Muscle layer of colon (tissue), 2 donors: ENCODE data around the gene SLC16A7.
"Not testable (repeated sequence)": the region's sequence is repeated elsewhere in the genome, so short reads cannot be mapped to it uniquely, and the experiment has no call there.

Experiments
- H3K27ac ChIP-seq: one replicate; pipeline ENCODE4 v1.7.0; 2013; ENCODE audit warnings: low read depth, mild to moderate bottlenecking, low read length, moderate library complexity
- H3K27me3 ChIP-seq, 2 donors: one replicate each; pipeline ENCODE4 v1.7.0; 2013; ENCODE audit warnings: low read length in 2 of 2, mild to moderate bottlenecking in 2 of 2; ENCODE audit not compliant: insufficient read depth in 2 of 2, control insufficient read depth in 1 of 2
- H3K36me3 ChIP-seq: one replicate; pipeline ENCODE4 v1.7.0; 2013; ENCODE audit warnings: mild to moderate bottlenecking, low read length; ENCODE audit not compliant: insufficient read depth
- H3K4me1 ChIP-seq: one replicate; pipeline ENCODE4 v1.7.0; 2013; ENCODE audit warnings: mild to moderate bottlenecking, low read length; ENCODE audit not compliant: insufficient read depth
- H3K4me3 ChIP-seq, 2 donors: one replicate each; pipeline ENCODE4 v1.7.0; 2013; ENCODE audit warnings: low read length in 2 of 2, low read depth in 1 of 2, mild to moderate bottlenecking in 1 of 2, moderate library complexity in 1 of 2
- H3K9ac ChIP-seq: one replicate; pipeline ENCODE4 v1.7.0; 2013; ENCODE audit warnings: low read length
- H3K9me3 ChIP-seq: one replicate; pipeline ENCODE4 v1.7.0; 2013; ENCODE audit warnings: mild to moderate bottlenecking, low read length
- donor health status: abdominal sarcoma.
- donor health status: Adenocarcinoma of cecum.

The SLC16A7 gene

DNA sequence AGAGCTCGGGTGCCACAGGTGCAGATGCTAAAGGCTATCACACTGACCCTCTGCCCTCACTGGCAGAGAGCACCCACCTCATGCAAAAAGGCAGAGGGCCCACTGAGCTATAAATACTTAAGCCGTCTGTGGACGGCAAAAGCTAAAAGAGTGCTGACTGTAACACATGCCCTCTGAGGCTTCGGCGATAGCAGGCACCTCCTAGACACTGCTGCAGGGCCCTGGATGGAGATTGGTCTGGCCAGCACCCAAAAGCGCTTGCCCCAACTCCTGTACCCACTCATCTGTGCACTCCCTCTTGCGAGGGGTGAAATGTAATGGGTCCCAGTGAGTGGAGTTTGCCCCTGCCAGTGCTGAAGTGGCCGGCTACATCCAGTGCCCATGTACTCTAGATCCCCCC is 148.7 kb downstream of the SLC16A7 start:
- H3K9ac ChIP-seq: no peak overlapping the region
- no peak overlapping the region for H3K27ac ChIP-seq
- no peaks in the 10 kb centered on the region for H3K9me3 ChIP-seq
- no peak overlapping the region for H3K4me3 ChIP-seq
- H3K27me3 ChIP-seq: no peaks in the 10 kb centered on the region
- H3K36me3 ChIP-seq: no peaks in the 10 kb centered on the region
- H3K4me1 ChIP-seq: no peaks in the 10 kb centered on the region

DNA sequence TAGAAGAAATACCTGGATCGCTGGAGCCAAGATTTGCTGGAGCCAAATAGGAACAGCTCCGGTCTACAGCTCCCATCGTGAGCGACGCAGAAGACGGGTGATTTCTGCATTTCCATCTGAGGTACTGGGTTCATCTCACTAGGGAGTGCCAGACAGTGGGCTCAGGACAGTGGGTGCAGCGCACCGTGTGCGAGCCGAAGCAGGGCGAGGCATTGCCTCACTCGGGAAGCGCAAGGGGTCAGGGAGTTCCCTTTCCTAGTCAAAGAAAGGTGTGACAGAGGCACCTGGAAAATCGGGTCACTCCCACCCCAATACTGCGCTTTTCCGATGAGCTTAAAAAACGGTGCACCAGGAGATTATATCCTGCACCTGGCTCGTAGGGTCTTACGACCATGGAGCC is 155.3 kb downstream of the SLC16A7 start:
- not testable (repeated sequence) for H3K27ac ChIP-seq, H3K4me3 ChIP-seq, H3K9me3 ChIP-seq, H3K36me3 ChIP-seq, H3K27me3 ChIP-seq, H3K4me1 ChIP-seq, H3K9ac ChIP-seq

DNA sequence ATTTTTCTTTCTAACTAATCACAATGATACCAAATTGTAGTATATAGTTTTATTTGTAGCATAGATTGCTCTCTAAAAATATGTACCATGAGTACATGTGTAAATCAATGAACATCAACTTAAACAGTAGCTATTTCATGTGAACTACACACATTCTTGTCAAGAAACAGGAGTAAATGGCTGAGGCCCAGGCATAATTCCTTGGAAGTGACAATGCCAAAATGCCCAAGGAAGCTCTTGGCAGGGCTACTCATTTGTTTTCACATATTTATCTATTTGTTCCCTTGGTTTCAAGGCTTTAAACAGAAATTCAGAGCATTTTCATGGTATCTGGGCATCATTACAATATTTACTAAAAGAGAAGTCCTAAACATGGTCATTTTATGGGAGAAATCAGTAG is 165.7 kb downstream of the SLC16A7 start:
- Histone ChIP-seq H3K4me1 (no peaks in the 10 kb centered on the region), H3K27ac (no peak overlapping the region), H3K9me3 (no peaks in the 10 kb centered on the region), H3K9ac (no peak overlapping the region), H3K27me3 (no peaks in the 10 kb centered on the region), H3K4me3 (no peak overlapping the region), H3K36me3 (no peaks in the 10 kb centered on the region)

GRCh38 chr12:59763835-59764234 is 168.0 kb downstream of the SLC16A7 start:
- H3K27ac ChIP-seq: no peak overlapping the region
- no peak overlapping the region for H3K4me3 ChIP-seq
- H3K9ac ChIP-seq: no peak overlapping the region
- H3K36me3 ChIP-seq: no peaks in the 10 kb centered on the region
- no peaks in the 10 kb centered on the region for H3K27me3 ChIP-seq
- no peaks in the 10 kb centered on the region for H3K4me1 ChIP-seq
- no peaks in the 10 kb centered on the region for H3K9me3 ChIP-seq

GRCh38 chr12:59768031-59768430 is 172.2 kb downstream of the SLC16A7 start:
- Histone ChIP-seq H3K9ac (no peak overlapping the region), H3K9me3 (no peaks in the 10 kb centered on the region), H3K27ac (no peak overlapping the region), H3K27me3 (no peaks in the 10 kb centered on the region), H3K36me3 (no peaks in the 10 kb centered on the region), H3K4me1 (no peaks in the 10 kb centered on the region), H3K4me3 (no peak overlapping the region)

GRCh38 chr12:59780605-59781135 is 184.8 kb downstream of the SLC16A7 start:
- H3K27ac ChIP-seq: no peak overlapping the region
- H3K27me3 ChIP-seq: no peaks in the 10 kb centered on the region
- H3K4me3 ChIP-seq: no peak overlapping the region
- no peaks in the 10 kb centered on the region for H3K4me1 ChIP-seq
- no peaks in the 10 kb centered on the region for H3K36me3 ChIP-seq
- no peaks in the 10 kb centered on the region for H3K9me3 ChIP-seq
- no peak overlapping the region for H3K9ac ChIP-seq

- H3K4me3 ChIP-seq: no peak overlapping the region
- no peaks in the 10 kb centered on the region for H3K27me3 ChIP-seq
- no peak overlapping the region for H3K9ac ChIP-seq
- H3K9me3 ChIP-seq: no peaks in the 10 kb centered on the region
- H3K27ac ChIP-seq: no peak overlapping the region
- no peaks in the 10 kb centered on the region for H3K36me3 ChIP-seq
- H3K4me1 ChIP-seq: no peaks in the 10 kb centered on the region
These were observed 191.8 kb downstream of the SLC16A7 start for GRCh38 chr12:59787610-59788009.

GRCh38 chr12:59792647-59793046 is 196.8 kb downstream of the SLC16A7 start:
- no peaks in the 10 kb centered on the region for H3K36me3 ChIP-seq
- no peak overlapping the region for H3K9ac ChIP-seq
- H3K27ac ChIP-seq: no peak overlapping the region
- H3K27me3 ChIP-seq: no peaks in the 10 kb centered on the region
- no peak overlapping the region for H3K4me3 ChIP-seq
- H3K9me3 ChIP-seq: peaks cover 4% of the 10 kb centered on the region
- no peaks in the 10 kb centered on the region for H3K4me1 ChIP-seq

DNA sequence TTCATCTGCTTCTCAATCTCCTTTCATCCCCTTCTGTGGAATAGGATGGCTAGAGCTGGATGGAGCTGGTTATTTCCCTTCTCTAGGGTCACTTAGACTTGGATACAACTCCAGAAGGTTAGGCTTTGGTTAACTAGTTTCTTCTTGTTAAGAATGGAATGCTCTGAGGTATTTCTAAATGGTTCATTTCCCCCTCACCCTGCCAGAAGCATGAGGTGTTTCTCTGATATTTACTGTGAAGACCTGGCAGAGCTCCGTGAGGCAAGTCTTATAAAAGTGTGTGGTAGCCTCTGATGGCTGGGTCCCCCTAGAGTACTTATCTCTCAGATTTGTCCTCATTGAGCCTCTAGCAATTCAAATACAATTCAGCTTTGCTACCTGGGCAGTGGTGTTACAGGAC is 207.9 kb downstream of the SLC16A7 start:
- Histone ChIP-seq H3K9me3 (no peaks in the 10 kb centered on the region), H3K27ac (no peak overlapping the region), H3K4me3 (peak overlapping the region in 1 of 2 donors; percentile 47), H3K27me3 (no peaks in the 10 kb centered on the region), H3K4me1 (peaks cover 5% of the 10 kb centered on the region), H3K9ac (no peak overlapping the region), H3K36me3 (no peaks in the 10 kb centered on the region)

DNA sequence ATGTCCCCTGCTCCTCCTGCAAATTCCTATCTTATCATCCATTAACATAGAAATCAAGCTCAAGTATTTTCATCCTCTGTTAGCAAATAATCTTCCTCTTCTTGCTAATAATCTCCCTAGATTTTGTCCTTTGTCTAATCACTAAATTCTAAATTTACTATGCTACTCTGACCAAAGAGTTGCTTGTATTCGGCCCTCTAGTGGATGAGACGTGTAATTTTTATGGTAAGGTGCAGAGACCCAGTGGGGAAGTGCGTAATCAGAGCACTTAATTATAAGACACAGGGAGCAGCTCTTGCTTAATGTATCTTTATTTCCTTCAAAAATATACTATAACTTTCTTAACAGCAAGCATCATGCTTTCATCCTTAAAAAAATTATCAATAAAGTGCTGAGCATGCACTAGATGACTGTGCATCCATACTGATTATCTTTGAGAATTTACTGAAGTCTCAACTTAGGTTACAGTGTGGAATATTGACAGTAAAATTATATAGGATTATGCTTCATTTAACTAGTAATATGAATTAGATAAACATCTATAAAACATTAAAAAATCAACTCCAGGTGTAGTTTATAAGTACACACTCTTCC is 212.6 kb downstream of the SLC16A7 start:
- no peak overlapping the region for H3K4me3 ChIP-seq
- H3K27ac ChIP-seq: no peak overlapping the region
- H3K9ac ChIP-seq: no peak overlapping the region
- no peaks in the 10 kb centered on the region for H3K36me3 ChIP-seq
- H3K4me1 ChIP-seq: peaks cover 5% of the 10 kb centered on the region
- H3K9me3 ChIP-seq: no peaks in the 10 kb centered on the region
- H3K27me3 ChIP-seq: no peaks in the 10 kb centered on the region

- Histone ChIP-seq H3K9ac (no peak overlapping the region), H3K4me3 (no peak overlapping the region)
These were observed 216.2 kb downstream of the SLC16A7 start for GRCh38 chr12:59811991-59812390.

GRCh38 chr12:59812716-59813115 is 216.9 kb downstream of the SLC16A7 start:
- Histone ChIP-seq H3K36me3 (no peaks in the 10 kb centered on the region), H3K4me1 (no peaks in the 10 kb centered on the region), H3K27ac (no peak overlapping the region), H3K4me3 (no peak overlapping the region), H3K9ac (no peak overlapping the region), H3K27me3 (no peaks in the 10 kb centered on the region), H3K9me3 (no peaks in the 10 kb centered on the region)

More at GRCh38 chr12:59811991-59812390, 216.2 kb downstream of the SLC16A7 start:
- Histone ChIP-seq H3K36me3 (no peaks in the 10 kb centered on the region), H3K4me1 (no peaks in the 10 kb centered on the region), H3K27me3 (no peaks in the 10 kb centered on the region), H3K27ac (no peak overlapping the region), H3K9me3 (no peaks in the 10 kb centered on the region)
